ENCODE data around the gene LONP2.

DNA sequence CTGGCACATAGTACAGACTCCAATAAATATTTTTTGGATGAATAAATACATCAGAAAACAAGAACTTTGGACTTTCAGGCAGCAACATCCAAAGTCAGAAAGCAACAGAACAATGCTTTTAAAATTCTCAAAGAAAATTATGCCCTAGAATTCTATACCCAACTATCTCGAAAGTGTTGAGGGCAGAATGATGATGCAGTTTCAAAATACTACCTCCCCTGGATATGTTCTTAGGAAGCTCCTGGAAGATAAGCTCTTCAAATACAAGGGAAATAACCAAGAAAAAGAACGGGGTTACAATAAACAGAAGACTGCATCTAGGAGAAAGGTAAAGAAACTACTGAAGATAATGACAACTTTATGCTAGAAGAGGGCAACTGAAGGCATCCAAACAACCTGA is 130.2 kb downstream of the LONP2 start:
- TF ChIP-seq, protein P1, sequence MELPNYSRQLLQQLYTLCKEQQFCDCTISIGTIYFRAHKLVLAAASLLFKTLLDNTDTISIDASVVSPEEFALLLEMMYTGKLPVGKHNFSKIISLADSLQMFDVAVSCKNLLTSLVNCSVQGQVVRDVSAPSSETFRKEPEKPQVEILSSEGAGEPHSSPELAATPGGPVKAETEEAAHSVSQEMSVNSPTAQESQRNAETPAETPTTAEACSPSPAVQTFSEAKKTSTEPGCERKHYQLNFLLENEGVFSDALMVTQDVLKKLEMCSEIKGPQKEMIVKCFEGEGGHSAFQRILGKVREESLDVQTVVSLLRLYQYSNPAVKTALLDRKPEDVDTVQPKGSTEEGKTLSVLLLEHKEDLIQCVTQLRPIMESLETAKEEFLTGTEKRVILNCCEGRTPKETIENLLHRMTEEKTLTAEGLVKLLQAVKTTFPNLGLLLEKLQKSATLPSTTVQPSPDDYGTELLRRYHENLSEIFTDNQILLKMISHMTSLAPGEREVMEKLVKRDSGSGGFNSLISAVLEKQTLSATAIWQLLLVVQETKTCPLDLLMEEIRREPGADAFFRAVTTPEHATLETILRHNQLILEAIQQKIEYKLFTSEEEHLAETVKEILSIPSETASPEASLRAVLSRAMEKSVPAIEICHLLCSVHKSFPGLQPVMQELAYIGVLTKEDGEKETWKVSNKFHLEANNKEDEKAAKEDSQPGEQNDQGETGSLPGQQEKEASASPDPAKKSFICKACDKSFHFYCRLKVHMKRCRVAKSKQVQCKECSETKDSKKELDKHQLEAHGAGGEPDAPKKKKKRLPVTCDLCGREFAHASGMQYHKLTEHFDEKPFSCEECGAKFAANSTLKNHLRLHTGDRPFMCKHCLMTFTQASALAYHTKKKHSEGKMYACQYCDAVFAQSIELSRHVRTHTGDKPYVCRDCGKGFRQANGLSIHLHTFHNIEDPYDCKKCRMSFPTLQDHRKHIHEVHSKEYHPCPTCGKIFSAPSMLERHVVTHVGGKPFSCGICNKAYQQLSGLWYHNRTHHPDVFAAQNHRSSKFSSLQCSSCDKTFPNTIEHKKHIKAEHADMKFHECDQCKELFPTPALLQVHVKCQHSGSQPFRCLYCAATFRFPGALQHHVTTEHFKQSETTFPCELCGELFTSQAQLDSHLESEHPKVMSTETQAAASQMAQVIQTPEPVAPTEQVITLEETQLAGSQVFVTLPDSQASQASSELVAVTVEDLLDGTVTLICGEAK (IDR thresholded peaks at IDR 0.05): no peak
- TF ChIP-seq, protein P1 (CRISPR knock-in tag; IDR thresholded peaks at IDR 0.05): no peak
- TF ChIP-seq HOXA7 (CRISPR knock-in tag; IDR thresholded peaks at IDR 0.05) (no peak), ZNF17 (CRISPR knock-in tag; IDR thresholded peaks at IDR 0.05) (no peak), SP1 (IDR thresholded peaks at IDR 0.05) (no peak), SP1 (CRISPR knock-in tag; IDR thresholded peaks at IDR 0.05) (no peak), ZNF337 (CRISPR knock-in tag; IDR thresholded peaks at IDR 0.05; ENCODE audit: borderline replicate concordance, low read depth) (no peak), MAFK (conservative IDR thresholded peaks at IDR 0.05 in 1 of 2, IDR thresholded peaks at IDR 0.05 in 1 of 2; ENCODE audit: low read length in 2 of 2) (no peak), CENPX (CRISPR knock-in tag; IDR thresholded peaks at IDR 0.05) (no peak), CTCF (CRISPR knock-in tag; IDR thresholded peaks at IDR 0.05) (no peak), SUZ12 (IDR thresholded peaks at IDR 0.05; ENCODE audit: low read depth, low read length) (no peak)
